KG1 (cell line): Measurements from ENCODE around the gene ZNF423.
A peak's percentile ranks its signal among the peaks of the same experiment; 100 is the strongest.

Experiments
- DNase-seq: peaks from one replicate; lab custom pipeline; 2025; lab: John Stamatoyannopoulos, UW

Gene ZNF423

GRCh38 chr16:49457196-49457595, 398.7 kb downstream of the ZNF423 start:
- DNase-seq: no peak

- no peak for DNase-seq
Measured at GRCh38 chr16:49456763-49457162, 399.1 kb downstream of the ZNF423 start.

GRCh38 chr16:49455991-49456745, 399.7 kb downstream of the ZNF423 start:
- no peak for DNase-seq

- DNase-seq: no peak
Measured at GRCh38 chr16:49455181-49455990, 400.5 kb downstream of the ZNF423 start.

- no peak for DNase-seq
Measured at GRCh38 chr16:49454426-49455180, 401.3 kb downstream of the ZNF423 start.

- DNase-seq: no peak
Measured at GRCh38 chr16:49453983-49454382, 401.9 kb downstream of the ZNF423 start.

GRCh38 chr16:49453021-49453420, 402.9 kb downstream of the ZNF423 start:
- DNase-seq: no peak

GRCh38 chr16:49452578-49452977, 403.3 kb downstream of the ZNF423 start:
- DNase-seq: no peak

GRCh38 chr16:49452108-49452507, 403.8 kb downstream of the ZNF423 start:
- DNase-seq: no peak

- DNase-seq: no peak
Measured at GRCh38 chr16:49446805-49447204, 409.1 kb downstream of the ZNF423 start.

GRCh38 chr16:49443576-49443975, 412.3 kb downstream of the ZNF423 start:
- no peak for DNase-seq

- peak; percentile 21 for DNase-seq
Measured at GRCh38 chr16:49442805-49443204, 413.1 kb downstream of the ZNF423 start.

- peak; percentile 48 for DNase-seq
Measured at GRCh38 chr16:49441366-49441780, 414.5 kb downstream of the ZNF423 start.

- DNase-seq: peak; percentile 14
Measured at GRCh38 chr16:49440156-49441065, 415.5 kb downstream of the ZNF423 start.

- DNase-seq: no peak
Measured at GRCh38 chr16:49439676-49440075, 416.2 kb downstream of the ZNF423 start.

GRCh38 chr16:49439050-49439449, 416.9 kb downstream of the ZNF423 start:
- DNase-seq: no peak
